NCI-H2171 (cell line): Measurements from ENCODE around the gene PODN.

Experiments used
- DNase-seq: peaks from one replicate; lab custom pipeline; 2025; lab: John Stamatoyannopoulos, UW

Gene PODN

DNA sequence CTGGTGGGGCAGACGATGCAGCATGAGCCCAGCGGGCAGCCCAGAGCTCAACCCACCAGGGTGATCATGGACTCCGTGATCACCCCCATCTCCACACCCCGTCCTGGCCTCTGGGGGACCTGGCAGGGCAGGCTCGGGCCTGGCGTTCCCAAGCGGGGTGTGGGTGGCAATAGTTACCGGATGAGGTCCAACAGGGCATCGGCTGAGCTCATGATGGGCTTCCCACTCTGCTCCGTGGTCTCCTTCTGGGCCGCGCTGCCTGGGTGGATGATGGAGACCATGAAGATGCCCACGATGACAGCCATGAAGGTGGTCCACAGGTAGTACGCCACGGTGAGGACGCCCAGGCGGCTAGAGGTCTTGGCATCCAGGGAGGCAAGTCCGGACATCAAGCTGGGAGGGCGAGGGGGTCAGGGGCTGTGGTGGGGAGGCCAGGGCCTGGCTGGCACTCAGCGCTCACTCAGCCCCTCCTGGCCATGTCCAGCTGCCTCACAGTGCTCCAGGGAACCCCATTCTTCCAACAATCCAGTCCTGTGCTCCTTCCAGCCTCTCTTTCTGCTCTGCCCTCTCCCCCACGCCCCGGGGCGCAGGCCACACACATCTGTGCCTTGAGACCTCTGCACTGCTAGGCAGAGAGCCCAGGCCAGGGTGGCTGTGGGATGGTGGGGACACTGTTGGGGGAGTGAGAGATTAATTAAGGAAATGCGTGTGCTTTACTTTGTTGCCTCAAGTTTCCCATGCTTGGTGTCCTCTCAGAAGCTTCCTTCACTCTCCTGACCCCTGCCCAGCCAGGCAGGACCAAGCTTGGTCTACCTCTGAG is 52.8 kb downstream of the PODN start:
- DNase-seq: no peak

GRCh38 chr1:53115403-53116306 is 53.6 kb downstream of the PODN start:
- DNase-seq: no peak

- no peak for DNase-seq
These were observed 54.3 kb downstream of the PODN start for GRCh38 chr1:53116307-53116810.

GRCh38 chr1:53116933-53117600 is 55.1 kb downstream of the PODN start:
- DNase-seq: no peak

- DNase-seq: no peak
These were observed 55.8 kb downstream of the PODN start for GRCh38 chr1:53117836-53118235.

GRCh38 chr1:53120659-53121058 is 58.6 kb downstream of the PODN start:
- no peak for DNase-seq

- peak; percentile 86 for DNase-seq
These were observed 59.5 kb downstream of the PODN start for GRCh38 chr1:53121319-53122172.

DNA sequence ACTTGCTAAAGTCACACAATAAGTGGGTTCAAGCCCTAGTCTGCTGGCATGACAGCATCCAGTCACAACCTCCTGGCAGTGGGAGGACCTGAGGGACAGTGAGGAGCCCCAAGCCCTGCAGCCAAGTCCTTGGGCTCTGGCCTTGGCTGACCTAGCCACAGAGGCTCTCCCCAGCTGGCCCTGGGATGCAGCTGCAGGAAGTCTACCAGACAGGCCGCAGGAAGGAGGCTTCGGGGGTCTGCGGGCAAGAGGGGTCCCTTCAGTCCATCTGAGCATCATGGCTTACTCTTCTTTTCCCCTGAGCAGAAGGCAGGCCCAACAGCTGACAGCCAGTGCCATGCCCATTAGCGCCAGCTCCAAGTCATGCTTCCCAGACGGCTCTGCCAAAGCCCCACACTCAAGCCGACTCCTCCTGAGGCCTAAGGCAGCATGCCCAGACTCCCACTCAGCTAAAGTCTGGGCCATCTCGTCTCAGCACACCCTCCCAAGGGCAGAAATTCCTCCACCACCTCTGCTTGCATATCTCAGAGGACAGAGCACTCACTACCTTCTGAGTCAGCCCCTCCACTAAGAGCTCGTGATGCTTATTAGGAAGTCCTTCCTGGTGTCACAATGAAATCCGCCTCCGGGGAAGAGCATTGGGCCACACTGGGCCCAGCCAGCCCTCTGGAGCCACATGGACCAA is 60.3 kb downstream of the PODN start:
- no peak for DNase-seq

DNA sequence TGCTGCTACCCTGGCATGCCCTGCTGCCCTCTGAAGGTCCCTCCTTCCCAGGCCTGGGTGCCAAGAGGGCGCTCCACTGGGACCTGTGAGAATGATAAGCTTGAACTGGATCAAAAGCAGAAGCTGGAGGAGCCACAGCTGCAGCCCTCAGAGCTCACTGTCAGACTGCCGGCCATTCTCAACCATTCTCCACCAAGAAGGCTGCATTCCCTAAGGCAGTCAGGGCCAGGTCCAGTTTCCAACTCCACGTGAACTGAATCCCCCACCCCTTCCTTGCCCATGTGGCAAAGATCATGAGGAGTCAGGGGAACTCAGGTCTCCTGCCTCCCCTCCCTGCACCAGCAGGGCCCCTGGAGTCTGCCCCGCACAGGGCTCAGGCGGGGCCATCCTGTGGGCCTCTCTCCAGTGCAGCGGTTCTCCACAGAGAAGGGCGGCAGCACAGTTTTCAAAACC is 61.0 kb downstream of the PODN start:
- DNase-seq: no peak

GRCh38 chr1:53123453-53124140 is 61.6 kb downstream of the PODN start:
- no peak for DNase-seq

GRCh38 chr1:53125122-53125521 is 63.1 kb downstream of the PODN start:
- DNase-seq: no peak

DNA sequence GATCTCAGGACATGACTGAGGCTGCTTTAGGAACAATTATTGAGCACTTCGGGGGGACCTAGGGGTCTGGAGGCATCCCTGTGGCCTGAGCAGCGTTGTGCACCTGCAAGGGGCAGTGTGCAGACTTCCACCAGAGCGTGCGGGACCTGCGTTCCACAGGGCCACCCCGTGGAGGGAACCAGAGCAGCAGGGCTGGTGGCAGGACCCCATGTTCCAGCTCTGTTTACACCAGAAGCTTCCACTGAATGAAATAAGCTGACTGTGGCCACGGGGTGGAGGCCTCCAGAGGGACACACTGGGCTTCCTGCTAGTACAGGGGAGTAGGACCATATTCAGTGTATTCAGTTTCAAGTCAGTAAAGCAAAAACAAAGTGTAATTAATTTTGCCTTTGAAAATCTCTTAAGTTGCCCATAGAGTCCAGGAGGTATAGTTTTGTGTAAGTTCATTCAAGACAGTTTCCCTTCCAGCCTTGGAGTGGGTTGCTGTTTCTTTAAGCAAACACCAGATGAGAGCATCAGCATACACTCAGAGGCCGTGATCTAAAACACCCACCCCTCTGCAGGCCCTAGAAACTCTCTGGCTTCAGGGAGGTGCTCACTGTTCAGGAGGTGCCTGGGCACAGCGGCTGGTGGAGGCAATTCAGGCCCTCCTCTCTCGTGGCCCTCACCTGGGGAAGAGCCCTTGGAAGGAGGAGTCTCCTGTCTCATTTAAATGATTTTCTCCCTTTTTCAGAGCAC is 63.8 kb downstream of the PODN start:
- no peak for DNase-seq

GRCh38 chr1:53126495-53126894 is 64.5 kb downstream of the PODN start:
- no peak for DNase-seq

DNA sequence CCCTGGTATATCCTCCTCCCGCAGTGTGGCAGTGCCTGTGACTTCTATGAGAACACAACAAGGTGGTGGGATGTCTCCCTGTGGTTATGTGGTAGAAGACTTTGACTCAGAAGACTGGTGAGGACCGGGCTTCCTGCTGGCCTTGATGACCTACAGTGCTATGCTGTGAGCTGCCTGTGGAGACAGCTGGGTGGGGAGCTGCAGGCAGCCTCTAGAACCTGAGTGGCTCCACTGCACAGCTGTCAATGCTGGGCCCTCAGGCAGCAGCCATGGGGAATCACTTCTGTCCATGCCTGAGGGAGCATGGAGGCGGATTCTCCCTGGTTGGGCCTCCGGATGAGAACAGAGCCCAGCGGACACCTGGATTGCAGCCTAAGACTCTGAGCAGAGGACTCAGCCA is 65.5 kb downstream of the PODN start:
- DNase-seq: no peak

- no peak for DNase-seq
These were observed 66.4 kb downstream of the PODN start for GRCh38 chr1:53128401-53128800.

GRCh38 chr1:53129891-53130597 is 68.0 kb downstream of the PODN start:
- no peak for DNase-seq

- no peak for DNase-seq
These were observed 68.5 kb downstream of the PODN start for GRCh38 chr1:53130598-53130877.

DNA sequence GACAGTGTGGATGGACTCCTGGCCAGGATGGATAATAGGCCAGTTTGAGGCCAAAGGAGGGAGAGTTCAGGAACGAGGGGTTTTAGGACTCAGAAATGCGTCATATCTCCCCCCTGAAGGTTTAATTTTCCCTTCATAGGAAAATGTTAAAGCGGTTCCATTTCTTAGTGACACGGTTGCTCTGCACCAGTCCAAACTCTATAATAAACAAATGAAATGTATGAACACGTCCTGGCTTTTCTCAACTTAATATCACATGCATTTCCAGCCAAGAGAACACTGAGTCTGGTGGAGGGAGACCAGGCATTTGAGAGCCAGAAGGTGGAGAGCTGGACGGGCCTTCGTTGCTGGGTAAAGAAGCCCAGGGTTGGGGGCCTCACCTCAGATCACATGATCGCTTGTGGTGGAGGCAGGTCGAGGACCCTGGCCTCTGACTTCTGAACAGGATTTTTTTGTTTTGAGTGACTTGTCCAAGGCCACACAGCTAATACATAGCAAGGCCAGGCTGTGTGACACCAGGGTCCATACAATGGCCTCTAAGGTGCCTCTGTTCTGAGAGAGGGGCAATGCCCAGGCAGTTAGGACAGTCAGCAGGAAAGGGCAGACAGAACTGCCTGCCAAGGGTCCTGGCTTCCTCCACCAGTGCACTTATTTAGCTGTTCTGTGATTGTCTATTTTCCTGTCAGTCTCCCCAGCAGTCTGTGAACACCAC is 69.0 kb downstream of the PODN start:
- no peak for DNase-seq
